Testis (tissue), 3 donors: Measurements from ENCODE around the gene SLC36A1. TPM values are rescaled to one million over a fixed set of nuclear protein-coding genes. Genes with fewer than 3 reads are reported as not detected.
"Not testable (repeated sequence)": the region's sequence is repeated elsewhere in the genome, so short reads cannot be mapped to it uniquely, and the experiment has no call there.

ENCODE experiments used
- DNase-seq: peaks from one replicate; pipeline ENCODE4 v3.0.0-alpha.2; 2019
- H3K27ac ChIP-seq, 2 donors: fragments of 200-600 bp; sonication (generic); one replicate each; pipeline ENCODE4 v1.5.1; 2019
- H3K27me3 ChIP-seq: fragments of 200-600 bp; sonication (generic); one replicate; pipeline ENCODE4 v1.5.1; 2019
- H3K36me3 ChIP-seq: fragments of 200-600 bp; sonication (generic); one replicate; pipeline ENCODE4 v1.5.1; 2017; ENCODE audit warnings: low read depth; ENCODE audit errors: missing control alignments
- H3K4me1 ChIP-seq: fragments of 200-600 bp; sonication (generic); one replicate; pipeline ENCODE4 v1.5.1; 2019
- H3K4me3 ChIP-seq, 2 donors: fragments of 200-600 bp; sonication (generic); one replicate each; pipeline ENCODE4 v1.5.1; 2017 to 2019
- H3K9me3 ChIP-seq: fragments of 200-600 bp; sonication (generic); one replicate; pipeline ENCODE4 v1.5.1; 2017
- CTCF ChIP-seq, 3 experiments: fragments of 450-650 bp in 2 of 3; fragments of 200-600 bp in 1 of 3; sonication (generic) in 1 of 3; IDR thresholded peaks; one replicate each; pipeline ENCODE4 v1.5.1; 2016 to 2019; ENCODE audit warnings: antibody characterized with exemption in 3 of 3, mild to moderate bottlenecking in 2 of 3, moderate library complexity in 1 of 3
- POLR2A ChIP-seq: fragments of 450-650 bp; IDR thresholded peaks from one replicate; pipeline ENCODE4 v1.6.1; 2017; ENCODE audit warnings: antibody characterized with exemption, mild to moderate bottlenecking, moderate library complexity
- WGBS, 2 donors: methylation state at CpG; one replicate each; pipeline ENCODE4 v1.1.5; 2018; 5-methylcytosine and 5-hydroxymethylcytosine counted together
- intact Hi-C: fragments of 100-400 bp; cut with DNase I; formaldehyde crosslinking; loops from one replicate; pipeline ENCODE4 v1.15.1; 2023; ENCODE audit warnings: low total_unique reads
- polyA plus RNA-seq: library from polyadenylated mRNA; stranded (reverse); fragments of 350-450 nt; fragmentation: Illumina TruSeq; extraction: RNeasy Lipid Tissue Mini Kit (QIAGEN cat#74804); gene quantifications from one replicate; pipeline ENCODE4 v1.2.3, GENCODE V29; 2014; ENCODE audit warnings: low read depth, low replicate concordance; ENCODE audit not compliant: insufficient read depth
- total RNA-seq, 2 donors: library from RNA; depleted of rRNA; stranded (reverse); fragments of >200 nt; gene quantifications; one replicate each; pipeline ENCODE4 v1.2.3, GENCODE V29; 2016

SLC36A1 gene
- total and polyA plus RNA-seq, 3 donors from 2014 or later, result 31.2 to 33.4 (median 31.3) TPM

DNA sequence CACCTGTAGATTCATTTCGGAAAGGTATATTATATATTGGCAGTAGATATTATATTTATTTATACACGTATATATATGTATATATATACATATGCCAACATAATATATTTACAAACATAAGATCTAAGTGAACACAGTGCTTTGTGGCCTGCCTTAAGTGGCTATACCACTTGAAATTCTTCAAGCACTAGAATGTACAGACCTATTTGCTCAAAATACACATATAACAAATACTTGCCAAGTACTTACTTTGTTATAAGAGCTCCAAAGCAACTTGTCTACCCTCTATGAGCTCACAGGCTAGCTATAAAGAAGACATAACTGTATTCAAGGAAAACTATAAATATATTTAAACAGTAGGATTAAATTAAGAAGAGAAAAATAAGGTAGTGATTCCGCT, 33.6 kb upstream of the SLC36A1 start:
- Histone ChIP-seq H3K9me3 (no peaks in the 10 kb centered on the region), H3K4me1 (no peaks in the 10 kb centered on the region), H3K4me3 (no peak overlapping the region), H3K36me3 (no peaks in the 10 kb centered on the region), H3K27ac (no peak overlapping the region), H3K27me3 (no peaks in the 10 kb centered on the region)
- TF ChIP-seq CTCF (IDR thresholded peaks at IDR 0.05) (no peak), POLR2A (no peak)
- 81 to 88% methylated on average over 3 of the region's 3 CpGs for WGBS, 2 donors
- intact Hi-C loops, result no loop called here
- no peak for DNase-seq

DNA sequence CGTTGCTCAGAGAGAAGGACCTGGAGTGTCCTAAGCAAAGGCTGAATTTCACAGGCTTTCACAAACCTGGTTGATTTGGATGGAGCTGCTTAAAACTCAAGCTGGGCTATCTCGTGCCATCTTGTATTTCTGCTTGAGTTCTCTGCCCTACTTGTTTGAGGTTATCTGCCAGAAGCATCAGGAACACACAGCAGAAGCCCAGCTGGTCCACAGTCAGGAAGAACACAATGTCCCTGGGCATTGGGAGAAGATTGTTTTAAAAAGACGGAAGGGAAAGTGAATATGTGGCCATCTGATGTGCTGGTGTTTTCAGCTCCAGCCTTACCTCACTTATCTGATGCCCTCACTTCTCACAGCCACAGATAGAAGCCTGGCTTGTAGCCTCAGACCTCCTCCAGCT, 32.9 kb upstream of the SLC36A1 start:
- no peak for TF ChIP-seq CTCF (IDR thresholded peaks at IDR 0.05)
- TF ChIP-seq POLR2A, result no peak
- Histone ChIP-seq H3K36me3 (no peaks in the 10 kb centered on the region), H3K4me3 (no peak overlapping the region), H3K27ac (no peak overlapping the region), H3K9me3 (no peaks in the 10 kb centered on the region), H3K4me1 (no peaks in the 10 kb centered on the region), H3K27me3 (no peaks in the 10 kb centered on the region)
- no peak for DNase-seq
- intact Hi-C loops, result no loop called here
- WGBS, 2 donors, result 49 to 61% methylated on average over 3 of the region's 3 CpGs

DNA sequence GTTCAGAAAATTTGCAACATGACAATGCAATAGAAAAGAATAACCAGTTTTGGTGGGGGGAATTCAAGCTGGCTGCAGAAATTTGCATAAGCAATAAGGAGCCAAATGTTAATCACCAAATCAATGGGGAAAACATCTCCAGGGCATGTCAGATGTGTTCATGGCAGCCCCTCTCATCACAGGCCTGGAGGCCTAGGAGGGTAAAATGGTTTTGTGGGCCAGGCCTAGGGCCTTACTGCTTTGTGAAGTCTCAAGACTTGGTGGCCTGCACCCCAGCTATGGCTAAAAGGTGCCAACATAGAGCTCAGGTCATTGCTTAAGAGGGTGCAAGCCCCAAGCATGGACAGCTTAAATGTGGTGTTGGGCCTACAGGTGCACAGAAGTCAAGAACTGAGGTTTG, 29.7 kb upstream of the SLC36A1 start:
- intact Hi-C loops, result no loop called here

GRCh38 chr5:151420127-151420526, 27.3 kb upstream of the SLC36A1 start:
- no peaks in the 10 kb centered on the region for H3K36me3 ChIP-seq
- DNase-seq, result no peak
- H3K27me3 ChIP-seq, result no peaks in the 10 kb centered on the region
- H3K27ac ChIP-seq, result no peak overlapping the region
- intact Hi-C loops, result no loop called here
- 92 to 95% methylated on average over 6 of the region's 6 CpGs for WGBS, 2 donors
- TF ChIP-seq POLR2A (no peak), CTCF (IDR thresholded peaks at IDR 0.05) (no peak)
- H3K9me3 ChIP-seq, result no peaks in the 10 kb centered on the region
- no peak overlapping the region for H3K4me3 ChIP-seq
- H3K4me1 ChIP-seq, result no peaks in the 10 kb centered on the region

More for the DNA sequence above, 29.7 kb upstream of the SLC36A1 start:
- Histone ChIP-seq H3K27me3 (no peaks in the 10 kb centered on the region), H3K9me3 (no peaks in the 10 kb centered on the region), H3K4me3 (no peak overlapping the region), H3K36me3 (no peaks in the 10 kb centered on the region), H3K4me1 (no peaks in the 10 kb centered on the region), H3K27ac (no peak overlapping the region)
- no peak for TF ChIP-seq POLR2A
- TF ChIP-seq CTCF (IDR thresholded peaks at IDR 0.05), result no peak
- no peak for DNase-seq

GRCh38 chr5:151424892-151425523, 22.4 kb upstream of the SLC36A1 start:
- no peak for DNase-seq
- Histone ChIP-seq H3K36me3 (no peaks in the 10 kb centered on the region), H3K4me3 (no peak overlapping the region), H3K27ac (no peak overlapping the region), H3K4me1 (no peaks in the 10 kb centered on the region), H3K27me3 (no peaks in the 10 kb centered on the region), H3K9me3 (no peaks in the 10 kb centered on the region)
- intact Hi-C loops, result no loop called here
- WGBS, 2 donors, result 51 to 64% methylated on average over 8 of the region's 8 CpGs
- TF ChIP-seq POLR2A (no peak), CTCF (IDR thresholded peaks at IDR 0.05) (no peak)

GRCh38 chr5:151426347-151426746, 21.1 kb upstream of the SLC36A1 start:
- DNase-seq, intact Hi-C loops, H3K9me3 ChIP-seq, H3K4me1 ChIP-seq, H3K4me3 ChIP-seq, H3K27me3 ChIP-seq, H3K36me3 ChIP-seq, H3K27ac ChIP-seq: not testable (repeated sequence)
- WGBS, 2 donors, result 64 to 77% methylated on average over 5 to 6 of the region's 6 CpGs
